NCI-H526 treated with DMSO at 0.1 percent for 48 hours (cell line): ENCODE results near the gene TTC39C.
"Not testable (repeated sequence)": the region's sequence is repeated elsewhere in the genome, so short reads cannot be mapped to it uniquely, and the experiment has no call there.

Experiments used
- DNase-seq: peaks from one replicate; lab custom pipeline; 2025; lab: John Stamatoyannopoulos, UW

TTC39C gene

DNA sequence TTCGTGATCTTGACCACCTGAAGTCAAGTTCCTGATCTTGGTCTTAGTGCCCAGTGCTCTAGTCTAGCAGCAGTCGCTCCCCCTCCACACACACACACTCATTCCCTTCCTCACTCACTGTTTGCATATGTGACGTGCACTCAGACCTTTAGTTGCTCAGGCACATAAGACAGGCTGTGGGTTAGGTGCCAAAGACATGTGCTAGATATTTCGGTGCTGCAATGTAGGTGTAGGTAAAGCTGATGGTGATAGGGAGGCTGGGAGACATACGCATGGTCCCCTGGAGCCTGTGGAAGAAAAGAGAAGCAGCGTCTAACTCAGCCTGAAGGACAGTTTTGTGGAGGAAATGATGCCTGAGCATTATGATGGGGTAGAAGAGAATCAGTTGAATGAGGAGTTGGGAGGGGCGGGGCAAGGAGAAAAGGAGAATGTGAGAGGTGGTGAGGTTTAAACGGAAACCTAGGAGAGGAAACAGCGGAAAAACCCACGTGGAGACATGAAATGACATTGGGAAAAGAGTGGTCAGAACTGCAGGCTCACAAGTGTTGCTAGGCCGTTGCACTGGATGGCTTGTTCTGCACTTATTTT lies 3.8 kb downstream of the TTC39C start:
- no peak for DNase-seq

DNA sequence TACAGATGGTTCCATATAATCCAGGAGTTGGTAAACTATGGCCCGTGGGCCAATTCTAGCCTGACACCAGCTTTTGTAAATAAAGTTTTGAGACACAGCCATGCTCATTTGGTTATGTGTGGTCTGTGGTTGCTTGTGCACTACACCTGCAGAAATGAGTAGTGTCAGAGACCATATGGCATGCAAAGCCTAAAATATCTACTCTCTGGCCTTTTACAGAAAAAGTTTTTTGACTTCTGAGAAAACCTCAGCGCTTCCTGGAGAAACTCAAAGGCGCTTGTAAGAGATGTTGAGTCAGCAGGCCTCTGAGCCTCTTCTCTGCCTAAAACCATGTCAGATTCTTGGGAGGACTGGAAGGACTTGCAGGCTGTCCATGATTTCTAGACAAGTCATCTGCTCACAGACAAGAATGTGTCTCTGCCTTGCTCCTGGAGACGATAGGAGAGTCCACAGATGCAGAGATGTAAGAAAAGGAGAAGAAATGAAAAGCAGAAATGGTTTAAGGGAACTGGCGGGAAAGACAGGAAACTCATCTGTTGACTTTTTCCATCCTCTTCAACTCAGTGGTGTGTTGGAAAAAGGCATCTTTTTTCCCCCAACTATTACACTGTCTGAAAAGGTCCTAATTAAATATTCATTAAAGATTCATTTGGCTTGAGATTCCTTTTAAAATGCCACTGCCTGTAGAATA lies 5.2 kb downstream of the TTC39C start:
- peak; percentile 31 for DNase-seq

DNA sequence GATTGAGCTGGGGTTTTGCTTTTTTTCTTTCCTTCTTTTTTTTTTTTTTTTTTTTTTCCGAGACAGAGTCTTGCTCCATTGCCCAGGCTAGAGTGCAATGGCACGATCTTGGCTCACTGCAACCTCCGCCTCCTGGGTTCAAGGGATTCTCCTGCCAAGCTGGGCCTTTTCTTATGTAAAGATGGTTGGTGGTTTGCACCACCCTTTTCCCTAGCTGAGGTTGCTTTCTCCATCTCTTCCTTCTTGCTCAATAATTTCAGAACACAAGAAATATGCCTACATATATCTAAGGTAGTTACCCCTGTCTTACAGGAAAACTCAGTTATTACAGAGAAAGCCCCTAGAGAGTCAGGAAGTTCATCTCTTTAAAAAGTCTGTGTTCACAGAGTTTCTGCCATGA lies 7.0 kb downstream of the TTC39C start:
- no peak for DNase-seq

DNA sequence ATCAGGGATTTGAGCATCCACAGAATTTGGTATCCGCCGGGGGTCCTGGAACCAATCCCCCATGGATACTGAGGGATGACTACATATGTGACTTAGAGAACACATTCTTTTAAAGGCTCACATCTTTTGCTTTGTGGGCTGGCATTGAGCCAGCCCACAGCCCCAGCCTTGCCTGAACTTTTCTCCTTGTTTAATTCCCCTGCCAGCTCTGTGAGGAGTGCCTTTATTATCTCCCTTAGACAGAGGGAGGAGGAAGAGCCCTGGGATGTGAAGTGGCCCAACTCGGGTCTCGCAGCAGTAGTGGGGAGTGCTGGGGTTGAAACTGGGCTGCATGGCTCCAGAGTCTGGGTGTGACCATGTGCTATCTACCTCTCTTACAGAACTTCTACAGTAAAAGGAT lies 7.6 kb downstream of the TTC39C start:
- DNase-seq: no peak

DNA sequence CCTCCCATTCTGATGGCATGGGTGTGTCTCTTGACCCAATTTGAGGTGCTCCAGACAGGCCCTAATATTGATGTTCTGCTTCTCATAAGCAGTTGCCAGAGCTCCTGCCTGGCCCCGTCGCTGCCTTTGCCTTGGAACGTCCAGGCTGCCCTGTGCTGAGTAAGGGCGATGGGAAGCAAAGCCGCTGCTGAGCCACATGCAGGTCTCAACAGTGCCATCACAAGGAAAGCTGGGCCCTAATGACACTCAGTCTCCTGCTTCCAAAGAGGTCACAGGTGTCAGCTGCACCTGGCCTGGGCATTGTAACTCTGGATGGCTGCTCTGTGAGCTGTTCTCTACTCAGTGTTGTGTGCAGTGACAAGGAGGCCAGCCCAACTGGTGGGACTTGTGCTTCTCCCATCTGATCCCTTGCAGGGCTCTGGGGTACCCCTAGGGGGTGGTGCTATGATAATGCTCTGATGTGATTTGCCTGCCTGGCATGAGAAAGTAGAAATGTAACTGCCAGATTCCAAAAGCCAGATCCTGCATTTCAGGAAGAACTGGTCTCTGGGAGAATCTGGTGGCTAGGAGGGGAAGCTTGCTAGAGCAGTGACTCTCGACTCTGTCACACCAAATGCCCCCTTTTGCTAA lies 8.7 kb downstream of the TTC39C start:
- DNase-seq: peak; percentile 36

DNA sequence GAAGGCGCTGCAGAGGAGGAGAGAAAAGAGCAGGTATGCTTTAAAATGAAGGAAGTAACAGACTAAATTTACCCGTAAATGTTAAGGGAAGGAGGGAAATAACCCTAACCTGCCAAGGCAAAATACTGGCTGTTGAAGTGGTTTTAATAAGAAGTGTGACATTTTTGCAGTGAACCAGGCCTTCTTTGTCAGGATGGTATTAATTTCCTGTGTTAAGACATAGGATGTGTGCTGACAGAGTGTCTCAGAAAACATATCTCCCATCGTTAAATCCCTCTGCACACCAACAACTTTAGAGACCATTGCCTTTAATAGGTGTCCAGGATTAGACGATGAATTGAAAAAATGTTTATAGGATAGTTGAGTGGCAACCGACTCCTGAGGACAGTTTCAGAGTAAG lies 9.9 kb downstream of the TTC39C start:
- DNase-seq: no peak

DNA sequence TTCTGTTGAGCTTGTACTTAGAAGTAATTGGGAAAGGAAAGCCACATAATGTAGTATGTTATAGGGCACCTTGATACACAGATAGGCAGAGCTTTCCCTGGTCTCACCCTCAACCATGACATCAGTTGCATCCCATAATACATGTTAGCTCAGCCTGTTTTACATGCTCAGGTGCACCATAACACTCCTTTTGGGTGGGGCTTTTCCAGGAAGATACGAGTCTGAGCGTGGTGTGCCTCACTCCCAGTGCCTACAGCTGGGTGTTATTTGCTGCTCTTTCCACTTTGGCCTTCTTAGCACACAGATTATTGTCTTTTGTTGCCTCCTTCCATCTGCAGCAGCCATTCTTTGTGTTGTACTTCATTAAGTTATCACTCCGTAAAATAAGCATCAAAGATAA lies 11.9 kb downstream of the TTC39C start:
- DNase-seq: peak; percentile 18

DNA sequence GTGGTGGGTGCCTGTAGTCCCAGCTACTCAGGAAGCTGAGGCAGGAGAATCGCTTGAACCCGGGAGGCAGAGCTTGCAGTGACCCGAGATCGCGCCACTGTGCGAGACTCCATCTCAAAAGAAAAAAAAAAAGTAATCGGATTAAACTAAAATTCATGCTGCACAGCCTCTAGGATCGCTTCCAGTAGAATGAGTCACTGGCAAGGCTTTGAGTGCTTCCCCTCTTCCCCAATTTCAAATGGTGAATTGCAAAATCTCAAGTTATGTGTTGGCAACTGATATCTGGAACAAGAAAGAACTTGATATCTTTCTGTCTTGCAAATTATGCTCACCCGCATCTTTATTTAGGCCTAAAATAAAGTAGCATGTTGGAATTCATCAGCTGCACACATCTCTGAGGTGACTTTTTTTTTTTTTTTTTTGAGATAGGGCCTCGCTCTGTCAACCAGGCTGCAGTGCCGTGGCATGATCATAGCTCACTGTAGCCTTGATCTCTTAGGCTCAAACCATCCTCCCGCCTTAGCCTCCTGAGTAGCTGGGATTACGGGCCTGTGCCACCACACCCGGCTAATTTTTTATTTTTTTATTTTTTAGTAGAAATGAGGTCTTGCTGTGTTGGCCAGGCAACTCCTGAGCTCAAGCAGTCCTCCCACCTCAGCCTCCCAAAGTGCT lies 12.7 kb downstream of the TTC39C start:
- DNase-seq: no peak

DNA sequence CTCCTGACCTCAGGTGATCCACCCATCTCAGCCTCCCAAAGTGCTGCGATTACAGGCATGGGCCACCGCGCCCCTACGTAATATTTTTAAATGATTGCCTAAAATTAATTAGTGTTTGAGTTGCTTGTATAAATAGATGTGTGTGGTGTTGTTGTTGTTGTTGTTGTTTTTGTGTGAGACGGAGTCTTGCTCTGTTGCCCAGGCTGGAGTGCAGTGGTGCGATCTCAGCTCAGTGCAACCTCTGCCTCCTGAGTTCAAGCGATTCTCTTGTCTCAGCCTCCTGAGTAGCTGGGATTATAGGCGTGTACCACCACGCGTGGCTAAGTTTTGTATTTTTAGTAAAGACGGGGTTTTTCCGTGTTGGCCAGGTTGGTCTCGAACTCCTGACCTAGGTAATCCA lies 14.4 kb downstream of the TTC39C start:
- DNase-seq: not testable (repeated sequence)

DNA sequence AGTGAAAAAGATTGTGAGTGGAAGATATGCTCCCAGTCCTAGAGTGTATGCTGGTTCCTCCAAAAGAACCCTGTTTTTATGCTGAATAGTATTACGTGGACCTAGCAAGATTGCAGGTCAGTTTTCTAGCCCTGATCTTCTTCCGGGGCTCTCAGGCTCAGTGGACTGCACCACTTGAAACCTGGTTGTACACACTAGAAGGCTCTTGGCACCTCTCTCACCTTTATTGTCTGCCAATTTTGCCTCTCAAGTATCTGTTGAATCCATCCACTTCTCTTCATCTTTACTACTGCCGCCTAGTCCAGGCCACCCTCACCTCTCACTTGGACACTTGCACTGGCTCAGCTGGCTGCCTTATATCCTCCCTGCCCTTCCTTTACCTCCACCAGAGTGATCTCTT lies 16.8 kb downstream of the TTC39C start:
- no peak for DNase-seq

DNA sequence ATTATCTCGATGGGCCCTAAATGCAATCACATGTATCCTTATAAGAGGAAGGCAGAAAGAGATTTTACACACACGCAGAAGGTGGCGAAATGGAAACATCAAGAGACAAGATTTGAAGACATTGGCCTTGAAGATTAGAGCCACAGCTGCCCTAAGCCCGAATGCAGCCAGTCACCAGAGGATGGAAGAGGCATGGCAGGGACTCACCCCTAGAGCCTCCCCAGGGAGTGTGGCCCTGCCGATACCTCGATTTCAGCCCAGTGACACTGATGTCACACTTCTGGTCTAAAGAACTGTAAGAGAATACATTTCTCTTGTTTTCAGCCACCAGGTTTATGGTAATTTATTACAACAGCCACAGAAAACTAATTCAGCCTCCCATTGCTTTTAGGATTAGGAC lies 17.4 kb downstream of the TTC39C start:
- no peak for DNase-seq

DNA sequence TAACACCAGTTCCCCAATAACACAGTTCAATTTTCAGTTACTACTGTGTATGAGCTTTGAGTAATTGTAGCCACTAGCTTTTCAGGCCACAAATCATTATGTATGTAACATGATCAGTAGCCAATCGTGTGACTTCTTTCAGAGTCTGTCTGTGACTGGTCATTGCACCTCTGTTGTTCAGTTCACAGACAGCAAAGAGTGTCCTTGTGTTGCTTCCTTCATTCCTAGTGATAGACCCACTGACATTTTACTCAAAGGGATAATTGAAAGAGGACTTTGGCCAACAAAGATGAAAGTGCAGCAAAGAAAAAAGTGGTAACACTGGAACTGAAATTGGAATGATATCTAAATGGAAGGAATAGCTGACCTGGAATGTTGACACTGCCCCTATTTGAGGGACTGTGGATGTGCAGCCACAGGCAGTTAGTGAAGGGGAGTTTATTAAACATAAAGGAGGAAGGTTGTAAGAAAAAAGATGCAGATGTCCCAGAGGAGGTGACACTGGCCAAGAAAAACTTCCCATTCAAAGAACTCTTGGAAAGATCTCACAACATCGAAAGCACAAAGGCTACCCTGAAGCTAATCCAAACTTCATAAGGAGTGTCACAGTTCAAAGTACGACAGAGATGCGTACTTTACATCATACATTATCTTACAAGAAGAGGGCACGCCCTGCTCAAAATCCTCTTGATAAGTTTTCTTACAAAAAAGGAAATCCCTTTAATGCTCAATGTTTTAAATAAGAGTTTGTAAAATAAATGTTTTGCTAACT lies 19.3 kb downstream of the TTC39C start:
- DNase-seq: no peak

DNA sequence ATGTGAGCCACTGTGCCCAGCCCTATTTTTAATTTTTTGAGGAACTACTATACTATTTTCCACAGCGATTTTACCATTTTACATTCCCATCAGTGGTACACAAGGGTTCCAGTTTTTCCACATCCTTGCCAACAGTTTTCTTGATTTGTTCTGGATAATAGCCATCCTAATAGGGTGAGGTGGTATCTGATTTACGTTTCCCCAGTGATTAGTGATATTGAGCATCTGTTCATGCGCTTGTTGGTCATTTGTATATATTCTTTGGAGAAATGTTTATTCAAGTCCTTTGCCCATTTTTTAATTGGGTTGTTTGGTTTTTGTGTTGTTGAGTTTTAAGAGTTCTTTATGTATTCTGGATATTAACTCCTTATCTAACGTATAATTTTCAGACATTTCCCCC lies 20.8 kb downstream of the TTC39C start:
- no peak for DNase-seq

DNA sequence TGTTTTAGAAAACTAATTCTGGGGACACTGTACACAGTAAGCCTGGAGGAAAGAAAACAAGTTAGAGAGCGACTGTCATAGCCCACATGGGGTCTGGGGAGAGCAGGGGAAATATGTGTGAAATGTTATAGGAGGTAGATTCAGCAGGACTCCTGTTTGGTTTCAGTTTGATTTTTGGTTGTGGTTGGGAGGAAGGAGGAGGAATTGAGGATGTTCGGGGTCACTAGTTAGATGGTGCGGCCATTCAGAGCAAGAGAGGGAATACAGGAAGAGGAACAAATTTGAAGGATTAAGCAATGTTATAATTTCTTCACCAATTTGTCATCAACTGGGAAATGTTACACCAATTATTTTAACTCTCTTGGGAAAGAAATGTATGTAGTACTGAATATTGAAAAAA lies 25.1 kb downstream of the TTC39C start:
- no peak for DNase-seq

DNA sequence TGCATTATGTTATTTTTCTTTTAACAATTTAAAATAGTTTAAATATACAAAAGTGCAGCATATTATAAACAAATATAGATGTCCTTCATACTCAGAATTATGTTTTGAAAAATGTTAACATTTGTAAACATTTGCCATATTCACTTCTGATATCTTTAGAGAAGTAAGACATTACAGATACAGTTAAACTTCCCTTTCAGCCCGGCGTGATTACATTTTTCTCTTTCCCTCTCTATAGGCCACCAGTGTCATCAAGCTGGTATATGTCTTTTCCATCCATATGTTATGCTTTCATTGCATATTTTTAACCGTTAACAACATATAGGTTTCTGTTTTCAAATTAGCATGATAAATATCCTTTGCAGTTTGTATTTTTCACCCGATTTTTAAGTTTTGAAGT lies 27.1 kb downstream of the TTC39C start:
- DNase-seq: no peak

DNA sequence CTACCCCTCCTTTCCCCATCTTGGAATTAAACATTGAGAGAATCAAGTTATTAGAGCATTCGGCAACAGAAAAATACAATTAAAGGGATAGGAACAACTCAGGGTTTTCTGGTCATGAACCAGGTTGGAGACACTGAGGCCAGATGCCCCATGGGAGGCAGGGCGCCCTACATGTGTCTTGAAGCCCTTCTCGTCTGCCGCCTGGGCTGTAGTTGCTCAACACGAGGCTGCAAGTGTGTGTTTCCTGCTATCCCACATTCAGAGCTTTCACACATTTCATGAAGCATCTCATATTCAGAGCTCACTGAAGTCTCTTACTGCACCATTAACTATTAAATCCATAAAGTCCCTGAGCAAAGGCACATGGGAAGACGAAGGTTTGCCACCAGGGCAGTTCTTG lies 28.8 kb downstream of the TTC39C start:
- DNase-seq: no peak

DNA sequence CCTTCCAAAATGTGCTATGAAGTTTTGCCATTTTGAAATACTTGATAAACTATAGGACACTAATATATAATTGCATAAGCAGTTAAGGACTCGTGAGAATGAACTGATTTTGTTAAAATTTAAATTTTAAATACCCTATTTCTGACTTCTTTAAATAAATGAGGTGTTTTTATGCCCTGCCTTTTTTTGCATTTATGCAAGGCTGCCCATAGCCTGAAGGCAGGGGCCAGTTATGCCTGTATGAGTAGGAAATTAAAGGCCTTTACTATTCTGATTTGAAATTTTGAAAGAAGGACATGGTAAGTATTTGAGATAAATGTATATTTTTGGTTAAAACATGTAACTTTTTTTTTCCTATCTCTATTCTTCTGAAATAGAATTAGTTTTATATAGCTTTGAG lies 33.7 kb downstream of the TTC39C start:
- DNase-seq: no peak

DNA sequence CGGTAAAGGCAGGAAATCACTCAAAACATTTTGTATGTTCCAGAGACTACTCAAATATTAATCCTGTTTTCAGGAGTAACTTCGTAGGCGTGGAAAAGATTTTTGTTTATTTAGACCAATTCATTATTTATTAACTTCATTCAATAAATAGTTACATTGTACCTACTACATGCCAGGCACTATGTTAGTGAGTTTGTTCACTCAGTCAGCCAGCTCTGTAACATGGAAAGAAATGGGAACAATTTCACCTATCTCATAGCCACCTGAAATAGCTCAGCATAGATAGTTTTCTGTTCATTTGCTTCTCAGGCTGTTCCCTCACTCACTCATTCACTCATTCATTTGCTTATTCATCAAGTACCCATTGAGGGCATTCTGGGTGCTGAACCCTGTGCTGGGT lies 34.6 kb downstream of the TTC39C start:
- no peak for DNase-seq

DNA sequence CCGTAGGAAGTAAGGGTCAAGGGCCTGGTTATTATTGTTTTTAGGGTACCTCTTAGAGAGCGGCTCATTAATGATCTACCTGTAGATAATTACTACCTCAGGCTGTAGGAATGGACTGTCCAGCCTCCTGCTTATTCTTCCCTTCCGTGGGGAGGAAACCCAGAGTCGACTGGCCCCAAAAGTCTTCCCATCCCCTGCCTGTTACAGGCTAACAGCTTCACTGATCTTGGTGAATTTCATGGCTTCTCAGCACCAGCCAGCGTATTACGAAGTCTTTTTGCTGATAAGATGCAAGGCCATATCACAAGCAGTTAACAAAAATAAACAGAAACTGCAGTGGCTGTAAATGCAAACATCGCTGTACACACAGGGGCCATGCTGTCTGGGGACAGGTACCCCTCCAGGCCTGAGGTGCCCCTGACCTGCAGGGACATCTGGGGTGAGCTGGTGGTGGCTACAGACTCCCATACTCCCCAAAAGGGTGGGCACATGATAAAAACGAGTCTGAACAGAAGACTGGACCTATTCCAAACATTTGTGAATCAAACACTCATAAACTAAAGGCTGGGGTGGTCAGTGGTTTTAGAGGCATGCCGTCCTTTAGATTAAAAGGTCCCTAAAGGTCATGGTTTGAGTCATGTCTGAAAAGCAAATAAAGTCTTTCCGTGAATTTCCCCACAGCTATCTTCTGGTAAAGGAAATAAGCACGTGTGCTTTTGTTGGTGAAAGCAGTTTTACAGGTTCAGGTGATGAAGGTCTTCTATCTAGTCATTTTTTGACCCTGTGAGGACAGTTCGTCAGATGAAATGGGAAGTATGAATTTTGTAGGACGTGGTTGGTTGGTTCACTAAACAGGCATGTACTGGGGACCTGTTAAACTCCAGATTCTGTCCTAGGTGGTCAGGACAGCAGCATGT lies 36.7 kb downstream of the TTC39C start:
- DNase-seq: no peak

DNA sequence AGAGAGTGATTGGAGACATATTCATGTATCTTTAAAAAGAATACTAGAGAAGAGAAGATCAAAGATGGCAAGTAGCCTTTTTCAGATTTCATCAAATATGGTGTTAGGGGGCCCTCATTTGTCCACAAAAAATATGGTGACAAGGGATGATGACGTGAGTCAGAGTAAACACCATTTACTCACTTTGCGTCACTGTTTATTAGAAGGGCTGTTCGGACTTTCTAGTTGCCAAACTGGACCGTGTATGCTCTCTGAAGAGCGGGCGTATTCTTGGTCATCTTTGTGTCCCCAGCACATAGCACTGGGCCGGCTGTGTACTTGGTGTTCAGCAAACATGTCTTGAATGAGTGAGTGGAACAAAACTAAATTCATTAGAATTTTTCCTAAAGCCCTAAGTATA lies 37.5 kb downstream of the TTC39C start:
- DNase-seq: no peak

DNA sequence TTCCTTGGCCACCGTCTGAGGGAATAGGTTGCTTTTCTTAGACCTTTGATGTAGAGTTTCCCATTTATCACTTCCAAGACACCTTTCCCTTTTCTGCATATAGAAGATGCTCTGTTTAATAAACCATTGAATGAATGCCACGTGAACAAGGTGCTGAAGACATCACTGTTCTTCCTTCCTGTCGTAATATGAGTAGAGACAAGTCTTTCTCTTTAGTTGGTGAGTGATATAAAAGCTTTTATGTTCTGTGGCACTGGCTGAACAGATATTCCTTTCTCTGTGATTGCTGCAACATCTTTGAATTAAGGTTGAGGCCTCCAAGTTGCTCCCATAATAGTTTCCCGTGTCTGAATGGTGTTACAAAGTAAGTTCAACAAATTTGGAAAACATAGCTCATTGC lies 38.7 kb downstream of the TTC39C start:
- no peak for DNase-seq
